Esophagus muscularis mucosa (tissue), 3 donors: ENCODE results near the gene WIPF3.

Experiments used
- CTCF ChIP-seq, 3 experiments: fragments of 200-600 bp in 2 of 3; fragments of 450-650 bp in 1 of 3; sonication (generic) in 2 of 3; IDR thresholded peaks; one replicate each; pipeline ENCODE4 v1.5.1; 2017 to 2019; ENCODE audit warnings: antibody characterized with exemption in 3 of 3, mild to moderate bottlenecking in 2 of 3, moderate library complexity in 1 of 3
- POLR2A ChIP-seq: fragments of 450-650 bp; IDR thresholded peaks from one replicate; pipeline ENCODE4 v1.6.1; 2017; ENCODE audit warnings: antibody characterized with exemption, moderate library complexity, mild to moderate bottlenecking, low read depth
- POLR2AphosphoS5 ChIP-seq, 2 donors: sonication (generic); formaldehyde crosslinking; IDR thresholded peaks; one replicate each; pipeline ENCODE4 v1.6.1; 2017; ENCODE audit warnings: antibody characterized with exemption in 2 of 2

GRCh38 chr7:29843726-29844125 lies 37.4 kb downstream of the WIPF3 start:
- TF ChIP-seq POLR2AphosphoS5 (IDR thresholded peaks at IDR 0.05) (no peak), POLR2A (no peak), CTCF (IDR thresholded peaks at IDR 0.05) (no peak)
